ENCODE results near the gene COLQ. TPM values are rescaled to one million over a fixed set of nuclear protein-coding genes. Genes with fewer than 3 reads are reported as not detected.

COLQ gene
- total RNA-seq, 1 experiment from 2014 or later: 1.9 TPM

DNA sequence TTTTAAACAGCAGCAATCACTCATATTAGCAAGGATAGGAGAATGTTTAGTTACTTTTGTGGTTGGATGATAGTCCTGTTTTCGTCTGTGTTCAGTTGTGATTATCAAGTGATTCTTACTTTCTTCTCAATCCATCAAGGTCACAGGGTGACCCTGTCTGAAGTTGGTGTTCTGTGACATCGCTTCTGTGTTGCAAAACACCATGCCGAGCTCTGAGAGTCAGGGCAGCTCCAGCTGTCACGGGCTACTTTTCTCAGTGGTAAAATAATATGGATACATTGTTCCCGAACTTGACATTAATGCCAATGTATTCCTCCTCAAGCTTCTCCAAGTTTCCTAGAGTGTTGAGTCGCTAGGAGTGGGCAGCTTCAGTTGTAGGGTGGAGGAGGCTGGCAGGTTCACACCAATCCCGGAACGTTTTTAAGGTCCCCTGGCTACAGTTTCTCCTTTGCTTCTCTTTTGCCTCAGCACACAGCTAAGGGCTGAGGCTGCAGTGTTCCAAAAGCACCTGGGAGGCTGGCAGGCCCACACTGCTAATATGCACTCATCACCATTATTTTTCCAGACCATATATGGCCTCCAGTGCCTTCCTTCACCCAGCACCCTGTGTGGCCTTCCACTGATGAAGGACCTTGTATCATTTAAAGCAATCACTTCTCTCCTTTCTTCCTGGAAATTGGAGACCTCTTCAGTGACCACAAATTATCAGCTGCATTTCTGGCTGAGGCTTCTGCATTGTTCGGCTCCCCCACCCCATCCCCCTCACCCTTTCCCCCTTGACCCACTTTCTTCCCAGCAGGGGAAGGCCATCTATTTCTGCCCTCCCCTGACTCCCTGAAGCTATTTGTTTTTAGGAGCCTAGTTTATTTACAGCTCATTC is 25.8 kb downstream of the COLQ start:
- no peak overlapping the region for H3K4me2 ChIP-seq (ENCODE audit: low read length)
- no peaks in the 10 kb centered on the region for H3K79me2 ChIP-seq (ENCODE audit: insufficient read depth, low read length)
- no peaks in the 10 kb centered on the region for H3K9me3 ChIP-seq (ENCODE audit: control insufficient read depth in 1 of 2, insufficient read depth in 1 of 2, low read depth in 1 of 2, low read length in 2 of 2)
- H3K4me3 ChIP-seq (replicated peaks in 1 of 2; ENCODE audit: low read depth in 1 of 2, low read length in 2 of 2): no peak overlapping the region
- TF ChIP-seq JUND (IDR thresholded peaks at IDR 0.05) (no peak), SIN3A (IDR thresholded peaks at IDR 0.05; ENCODE audit: low read depth) (no peak), CEBPB (IDR thresholded peaks at IDR 0.05; ENCODE audit: low read depth) (no peak), TCF7L2 (IDR thresholded peaks at IDR 0.05; ENCODE audit: borderline replicate concordance, extremely low read depth, insufficient read depth, insufficient read length) (no peak)
- DNase-seq (ENCODE audit: low read depth, low spot score): no peak
- H2AFZ ChIP-seq (ENCODE audit: low read depth, low read length, poor library complexity, severe bottlenecking): no peak overlapping the region
- H3K36me3 ChIP-seq (ENCODE audit: control insufficient read depth in 1 of 2, insufficient read depth in 2 of 2, low read length in 2 of 2): no peaks in the 10 kb centered on the region
- no peaks in the 10 kb centered on the region for H3K27me3 ChIP-seq (ENCODE audit: insufficient read depth, low read length)
- ChIA-PET POLR2A (no interaction called here), RAD21 (ENCODE audit: low non-redundant PET in 1 of 2, low total read pairs in 2 of 2, uncharacterized antibody in 2 of 2, unreplicated experiment in 2 of 2) (no interaction called here), CTCF (no interaction called here)
- no TSS peak for BruUV-seq (replicated peaks)
- no peak overlapping the region for H3K27ac ChIP-seq (ENCODE audit: low read depth, low read length)
- H4K20me1 ChIP-seq (ENCODE audit: insufficient read depth): no peaks in the 10 kb centered on the region
- intact Hi-C loops (cut with micrococcal nuclease): no loop called here
- no peaks in the 10 kb centered on the region for H3K4me1 ChIP-seq (ENCODE audit: control insufficient read depth in 1 of 2, insufficient read depth in 2 of 2, low read length in 2 of 2)
- no peak for ATAC-seq
- no peaks in the 10 kb centered on the region for H3K9me2 ChIP-seq (ENCODE audit: insufficient read depth)
- H3K9ac ChIP-seq (ENCODE audit: low read length): no peak overlapping the region

DNA sequence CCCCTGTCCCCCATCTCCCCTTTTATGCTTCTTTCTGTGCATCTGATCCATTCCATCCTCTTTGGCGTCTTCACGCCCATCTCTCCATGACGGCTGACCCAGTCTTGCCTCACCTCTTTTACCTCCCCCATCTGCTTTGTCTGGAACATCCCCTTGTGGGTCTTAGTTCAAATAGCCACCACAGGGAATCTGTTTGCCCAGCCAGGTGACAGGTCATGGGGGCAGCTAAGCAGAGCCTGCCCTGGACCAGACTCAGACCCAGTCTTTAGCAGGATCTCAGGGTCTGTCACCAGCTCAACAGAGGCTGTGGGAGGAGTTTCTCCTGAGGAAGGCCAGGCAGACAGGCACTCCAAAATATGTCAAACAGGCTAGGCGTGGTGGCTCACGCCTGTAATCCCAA is 28.1 kb downstream of the COLQ start:
- Histone ChIP-seq H3K9me2 (ENCODE audit: insufficient read depth) (no peaks in the 10 kb centered on the region), H3K36me3 (ENCODE audit: control insufficient read depth in 1 of 2, insufficient read depth in 2 of 2, low read length in 2 of 2) (no peaks in the 10 kb centered on the region), H3K4me3 (replicated peaks in 1 of 2; ENCODE audit: low read depth in 1 of 2, low read length in 2 of 2) (no peak overlapping the region), H2AFZ (ENCODE audit: low read depth, low read length, poor library complexity, severe bottlenecking) (no peak overlapping the region), H3K27ac (ENCODE audit: low read depth, low read length) (no peak overlapping the region), H3K4me1 (ENCODE audit: control insufficient read depth in 1 of 2, insufficient read depth in 2 of 2, low read length in 2 of 2) (no peaks in the 10 kb centered on the region), H3K4me2 (ENCODE audit: low read length) (no peak overlapping the region), H3K27me3 (ENCODE audit: insufficient read depth, low read length) (no peaks in the 10 kb centered on the region), H3K9me3 (ENCODE audit: control insufficient read depth in 1 of 2, insufficient read depth in 1 of 2, low read depth in 1 of 2, low read length in 2 of 2) (no peaks in the 10 kb centered on the region), H4K20me1 (ENCODE audit: insufficient read depth) (no peaks in the 10 kb centered on the region), H3K9ac (ENCODE audit: low read length) (no peak overlapping the region), H3K79me2 (ENCODE audit: insufficient read depth, low read length) (no peaks in the 10 kb centered on the region)
- POLR2A ChIA-PET: no interaction called here
- TF ChIP-seq SIN3A (IDR thresholded peaks at IDR 0.05; ENCODE audit: low read depth): no peak
- no peak for TF ChIP-seq ZFX (IDR thresholded peaks at IDR 0.05)
- TF ChIP-seq, protein P1, sequence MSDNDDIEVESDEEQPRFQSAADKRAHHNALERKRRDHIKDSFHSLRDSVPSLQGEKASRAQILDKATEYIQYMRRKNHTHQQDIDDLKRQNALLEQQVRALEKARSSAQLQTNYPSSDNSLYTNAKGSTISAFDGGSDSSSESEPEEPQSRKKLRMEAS (IDR thresholded peaks at IDR 0.05): no peak
- TF ChIP-seq POLR2AphosphoS5 (IDR thresholded peaks at IDR 0.05; ENCODE audit: low read depth, low read length): no peak
- no peak for TF ChIP-seq ZNF274 (IDR thresholded peaks at IDR 0.05; ENCODE audit: low read depth, low read length)
- no peak for TF ChIP-seq POLR2A (IDR thresholded peaks at IDR 0.05; ENCODE audit: borderline replicate concordance, extremely low read depth, insufficient read depth, insufficient read length)
- no peak for TF ChIP-seq EZH2phosphoT487 (IDR thresholded peaks at IDR 0.05; ENCODE audit: borderline replicate concordance)
- no peak for TF ChIP-seq CEBPB (IDR thresholded peaks at IDR 0.05; ENCODE audit: low read depth)
- no peak for TF ChIP-seq JUND (IDR thresholded peaks at IDR 0.05)
- TF ChIP-seq, protein P2, sequence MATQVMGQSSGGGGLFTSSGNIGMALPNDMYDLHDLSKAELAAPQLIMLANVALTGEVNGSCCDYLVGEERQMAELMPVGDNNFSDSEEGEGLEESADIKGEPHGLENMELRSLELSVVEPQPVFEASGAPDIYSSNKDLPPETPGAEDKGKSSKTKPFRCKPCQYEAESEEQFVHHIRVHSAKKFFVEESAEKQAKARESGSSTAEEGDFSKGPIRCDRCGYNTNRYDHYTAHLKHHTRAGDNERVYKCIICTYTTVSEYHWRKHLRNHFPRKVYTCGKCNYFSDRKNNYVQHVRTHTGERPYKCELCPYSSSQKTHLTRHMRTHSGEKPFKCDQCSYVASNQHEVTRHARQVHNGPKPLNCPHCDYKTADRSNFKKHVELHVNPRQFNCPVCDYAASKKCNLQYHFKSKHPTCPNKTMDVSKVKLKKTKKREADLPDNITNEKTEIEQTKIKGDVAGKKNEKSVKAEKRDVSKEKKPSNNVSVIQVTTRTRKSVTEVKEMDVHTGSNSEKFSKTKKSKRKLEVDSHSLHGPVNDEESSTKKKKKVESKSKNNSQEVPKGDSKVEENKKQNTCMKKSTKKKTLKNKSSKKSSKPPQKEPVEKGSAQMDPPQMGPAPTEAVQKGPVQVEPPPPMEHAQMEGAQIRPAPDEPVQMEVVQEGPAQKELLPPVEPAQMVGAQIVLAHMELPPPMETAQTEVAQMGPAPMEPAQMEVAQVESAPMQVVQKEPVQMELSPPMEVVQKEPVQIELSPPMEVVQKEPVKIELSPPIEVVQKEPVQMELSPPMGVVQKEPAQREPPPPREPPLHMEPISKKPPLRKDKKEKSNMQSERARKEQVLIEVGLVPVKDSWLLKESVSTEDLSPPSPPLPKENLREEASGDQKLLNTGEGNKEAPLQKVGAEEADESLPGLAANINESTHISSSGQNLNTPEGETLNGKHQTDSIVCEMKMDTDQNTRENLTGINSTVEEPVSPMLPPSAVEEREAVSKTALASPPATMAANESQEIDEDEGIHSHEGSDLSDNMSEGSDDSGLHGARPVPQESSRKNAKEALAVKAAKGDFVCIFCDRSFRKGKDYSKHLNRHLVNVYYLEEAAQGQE (IDR thresholded peaks at IDR 0.05; ENCODE audit: low read depth): no peak
- DNase-seq (ENCODE audit: low read depth, low spot score) (no peak), ATAC-seq (no peak)
- BruUV-seq (replicated peaks): no TSS peak
- CTCF ChIA-PET: no interaction called here
- RAD21 ChIA-PET (ENCODE audit: low non-redundant PET in 1 of 2, low total read pairs in 2 of 2, uncharacterized antibody in 2 of 2, unreplicated experiment in 2 of 2): no interaction called here
- intact Hi-C loops (cut with micrococcal nuclease): no loop called here
